Measurements from ENCODE around the gene CDC14C. TPM values are rescaled to one million over a fixed set of nuclear protein-coding genes. Genes with fewer than 3 reads are reported as not detected.
"Not testable (repeated sequence)": the region's sequence is repeated elsewhere in the genome, so short reads cannot be mapped to it uniquely, and the experiment has no call there.

The CDC14C gene
- total and polyA plus RNA-seq, 9 of the 15 experiments (the other 6 are each of a cell fraction or from before 2014, with no cell fraction given), result not detected

GRCh38 chr7:48904975-48905374, 19.4 kb upstream of the CDC14C start:
- in situ Hi-C loops (cut with MboI), result no loop called here
- no peak for FAIRE-seq

GRCh38 chr7:48905686-48906085, 18.7 kb upstream of the CDC14C start:
- POLR2A ChIA-PET; intact Hi-C loops (cut with micrococcal nuclease); ATAC-seq; H3K27me3 ChIP-seq (ENCODE audit: control insufficient read depth in 2 of 2, insufficient read depth in 2 of 2, low read length in 2 of 2); CTCF ChIA-PET (ENCODE audit: low intra/inter-chr PET ratio); H4K20me1 ChIP-seq (replicated peaks; ENCODE audit: control insufficient read depth, insufficient read depth, low read length); H3K4me3 ChIP-seq; H2AFZ ChIP-seq (ENCODE audit: low read depth, low read length); H3K4me2 ChIP-seq (ENCODE audit: insufficient read depth, low read length); H3K9me1 ChIP-seq (ENCODE audit: control insufficient read depth, insufficient read depth, low read length); H3K9me3 ChIP-seq (replicated peaks; ENCODE audit: control insufficient read depth, insufficient read depth, low read depth, low read length); H3K36me3 ChIP-seq (ENCODE audit: control insufficient read depth, insufficient read depth, low read length); FAIRE-seq; H3K79me2 ChIP-seq (ENCODE audit: control insufficient read depth, insufficient read depth, low read length); in situ Hi-C loops (cut with MboI); BruUV-seq (replicated peaks); H3K27ac ChIP-seq (ENCODE audit: extremely low read depth, low read depth, low read length); H3K9ac ChIP-seq (ENCODE audit: insufficient read depth in 1 of 2, low read depth in 2 of 2, low read length in 2 of 2); DNase-seq (ENCODE audit: extremely low read depth in 1 of 4, low spot score in 3 of 4); H3K4me1 ChIP-seq (replicated peaks in 1 of 2; ENCODE audit: control insufficient read depth in 2 of 2, insufficient read depth in 2 of 2, low read length in 2 of 2): not testable (repeated sequence)
- WGBS (ENCODE audit: insufficient coverage, low coverage, missing lambda C conversion rate), result 9% methylated on average over 6 of the region's 6 CpGs

More at GRCh38 chr7:48904975-48905374, 19.4 kb upstream of the CDC14C start:
- BruUV-seq (replicated peaks), result no TSS peak
- no peak overlapping the region for H3K27ac ChIP-seq (ENCODE audit: extremely low read depth, low read depth, low read length)
- H3K79me2 ChIP-seq (ENCODE audit: control insufficient read depth, insufficient read depth, low read length), result no peaks in the 10 kb centered on the region
- intact Hi-C loops (cut with micrococcal nuclease), result no loop called here
- no peak overlapping the region for H2AFZ ChIP-seq (ENCODE audit: low read depth, low read length)
- H3K4me2 ChIP-seq (ENCODE audit: insufficient read depth, low read length), result no peak overlapping the region
- DNase-seq (ENCODE audit: extremely low read depth in 1 of 4, low spot score in 3 of 4) (no peak), ATAC-seq (no peak)
- H3K27me3 ChIP-seq (ENCODE audit: control insufficient read depth in 2 of 2, insufficient read depth in 2 of 2, low read length in 2 of 2), result no peaks in the 10 kb centered on the region
- H4K20me1 ChIP-seq (replicated peaks; ENCODE audit: control insufficient read depth, insufficient read depth, low read length), result no peaks in the 10 kb centered on the region
- TF ChIP-seq NFE2L1 (tag; IDR thresholded peaks at IDR 0.05; ENCODE audit: borderline replicate concordance, low read depth), result 0 out of 2 replicates have a peak, but pooled peaks have one; percentile 12
- TF ChIP-seq RCOR1 (IDR thresholded peaks at IDR 0.05; ENCODE audit: borderline replicate concordance in 1 of 2, low read depth in 2 of 2, low read length in 2 of 2), result no peak
- no peak for TF ChIP-seq L3MBTL2 (IDR thresholded peaks at IDR 0.05)
- no peak for TF ChIP-seq CHD1 (IDR thresholded peaks at IDR 0.05; ENCODE audit: low read length)
- TF ChIP-seq MAFG (tag; conservative IDR thresholded peaks at IDR 0.05), result 0 out of 2 replicates have a peak, but pooled peaks have one; percentile 30
- no peak for TF ChIP-seq SIN3A (IDR thresholded peaks at IDR 0.05; ENCODE audit: borderline replicate concordance in 2 of 2, control insufficient read depth in 1 of 2, low read depth in 2 of 2, low read length in 2 of 2)
- H3K9me3 ChIP-seq (replicated peaks; ENCODE audit: control insufficient read depth, insufficient read depth, low read depth, low read length), result no peaks in the 10 kb centered on the region
- H3K9me1 ChIP-seq (ENCODE audit: control insufficient read depth, insufficient read depth, low read length), result no peaks in the 10 kb centered on the region
- H3K4me3 ChIP-seq, result no peak overlapping the region
- ChIA-PET CTCF (ENCODE audit: low intra/inter-chr PET ratio) (no interaction called here), POLR2A (no interaction called here)
- 8% methylated on average over 1 of the region's 1 CpG for WGBS (ENCODE audit: insufficient coverage, low coverage, missing lambda C conversion rate)
- no peaks in the 10 kb centered on the region for H3K4me1 ChIP-seq (replicated peaks in 1 of 2; ENCODE audit: control insufficient read depth in 2 of 2, insufficient read depth in 2 of 2, low read length in 2 of 2)
- no peak overlapping the region for H3K9ac ChIP-seq (ENCODE audit: insufficient read depth in 1 of 2, low read depth in 2 of 2, low read length in 2 of 2)
- no peaks in the 10 kb centered on the region for H3K36me3 ChIP-seq (ENCODE audit: control insufficient read depth, insufficient read depth, low read length)

DNA sequence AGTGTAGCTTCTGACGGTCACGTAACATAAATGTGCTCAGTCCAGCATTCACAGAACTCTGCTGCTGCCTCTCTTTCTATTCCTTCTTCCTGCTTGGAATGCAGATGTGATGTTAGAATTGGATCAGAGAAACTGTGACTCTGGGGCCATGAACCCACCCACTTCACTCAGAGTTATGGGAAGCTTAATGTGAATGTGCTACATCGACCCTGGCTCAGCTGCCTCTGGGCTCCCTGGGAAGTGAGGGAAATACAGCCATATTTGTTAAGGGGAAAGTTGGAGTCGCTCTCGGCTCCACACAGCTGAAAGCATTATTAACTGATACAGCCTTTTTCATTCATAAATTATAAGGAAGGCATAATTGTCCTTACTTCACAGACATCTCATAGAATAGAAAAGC, 14.5 kb upstream of the CDC14C start:
- POLR2A ChIA-PET; CTCF ChIA-PET (ENCODE audit: low intra/inter-chr PET ratio); H3K4me1 ChIP-seq (replicated peaks in 1 of 2; ENCODE audit: control insufficient read depth in 2 of 2, insufficient read depth in 2 of 2, low read length in 2 of 2); in situ Hi-C loops (cut with MboI); DNase-seq (ENCODE audit: extremely low read depth in 1 of 4, low spot score in 3 of 4); BruUV-seq (replicated peaks); ATAC-seq; H3K27me3 ChIP-seq (ENCODE audit: control insufficient read depth in 2 of 2, insufficient read depth in 2 of 2, low read length in 2 of 2); H3K9ac ChIP-seq (ENCODE audit: insufficient read depth in 1 of 2, low read depth in 2 of 2, low read length in 2 of 2); H2AFZ ChIP-seq (ENCODE audit: low read depth, low read length); intact Hi-C loops (cut with micrococcal nuclease); H3K36me3 ChIP-seq (ENCODE audit: control insufficient read depth, insufficient read depth, low read length); H3K9me1 ChIP-seq (ENCODE audit: control insufficient read depth, insufficient read depth, low read length); H3K4me2 ChIP-seq (ENCODE audit: insufficient read depth, low read length); H3K9me3 ChIP-seq (replicated peaks; ENCODE audit: control insufficient read depth, insufficient read depth, low read depth, low read length); H3K79me2 ChIP-seq (ENCODE audit: control insufficient read depth, insufficient read depth, low read length); H4K20me1 ChIP-seq (replicated peaks; ENCODE audit: control insufficient read depth, insufficient read depth, low read length); FAIRE-seq; H3K27ac ChIP-seq (ENCODE audit: extremely low read depth, low read depth, low read length); H3K4me3 ChIP-seq: not testable (repeated sequence)
- WGBS (ENCODE audit: insufficient coverage, low coverage, missing lambda C conversion rate), result 0% methylated on average over 5 of the region's 5 CpGs
